ENCODE measurements around the gene KBTBD13.

Gene KBTBD13

DNA sequence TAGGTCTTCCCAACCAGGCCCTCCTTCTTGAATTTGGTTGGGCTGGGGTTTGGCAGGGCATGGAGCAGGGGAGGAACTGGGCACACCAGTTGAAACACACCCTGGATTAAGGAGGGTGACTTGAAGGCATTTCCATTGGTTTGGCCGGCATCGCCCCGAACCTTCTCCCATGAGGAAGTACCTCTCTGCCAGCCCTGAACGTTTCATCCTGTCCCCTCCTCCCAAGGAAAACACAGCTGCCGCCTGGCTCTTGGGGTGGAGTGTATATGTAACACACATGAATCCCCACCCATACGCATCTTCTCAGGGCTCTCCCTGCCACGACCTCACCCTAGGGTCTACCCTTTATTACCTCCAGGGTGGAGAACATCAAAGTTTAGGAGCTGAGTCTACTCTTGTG is 23.9 kb downstream of the KBTBD13 start:
- Mint-ChIP-seq H3K4me3 (no peak overlapping the region), H3K27ac (no peak overlapping the region), H3K27me3 (no peaks in the 10 kb centered on the region), H3K4me1 (peaks cover 6% of the 10 kb centered on the region), H3K9me3 (no peaks in the 10 kb centered on the region)
- DNase-seq (no peak), ATAC-seq (no peak)

DNA sequence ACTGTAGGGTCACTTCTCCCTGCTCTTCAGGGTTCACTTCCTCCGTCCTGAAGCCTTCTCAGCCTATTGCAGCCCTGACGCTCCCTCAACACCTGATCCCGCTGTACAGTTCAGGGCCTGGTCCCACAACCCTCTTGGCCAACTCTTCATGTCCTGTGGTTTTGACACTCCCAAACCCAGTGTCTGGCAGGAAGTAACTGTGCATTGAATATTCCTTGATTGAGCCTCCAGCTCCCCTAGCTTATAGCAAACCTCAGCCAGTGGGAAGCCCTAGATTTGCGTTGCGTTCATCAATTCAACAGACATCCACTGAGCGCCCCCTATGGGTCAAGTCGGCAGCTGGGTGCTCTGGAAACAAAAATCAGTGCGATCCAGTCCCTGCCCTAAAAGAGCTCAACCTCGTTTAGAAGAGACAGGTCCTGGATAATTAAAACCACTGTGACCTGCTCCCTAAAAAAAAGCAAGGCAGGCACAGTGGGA is 24.9 kb downstream of the KBTBD13 start:
- ATAC-seq: no peak
- Mint-ChIP-seq H3K4me1 (peaks cover 12% of the 10 kb centered on the region), H3K4me3 (no peak overlapping the region), H3K27me3 (no peaks in the 10 kb centered on the region), H3K27ac (no peak overlapping the region), H3K9me3 (no peaks in the 10 kb centered on the region)
- DNase-seq: peak; percentile 37 to 44

DNA sequence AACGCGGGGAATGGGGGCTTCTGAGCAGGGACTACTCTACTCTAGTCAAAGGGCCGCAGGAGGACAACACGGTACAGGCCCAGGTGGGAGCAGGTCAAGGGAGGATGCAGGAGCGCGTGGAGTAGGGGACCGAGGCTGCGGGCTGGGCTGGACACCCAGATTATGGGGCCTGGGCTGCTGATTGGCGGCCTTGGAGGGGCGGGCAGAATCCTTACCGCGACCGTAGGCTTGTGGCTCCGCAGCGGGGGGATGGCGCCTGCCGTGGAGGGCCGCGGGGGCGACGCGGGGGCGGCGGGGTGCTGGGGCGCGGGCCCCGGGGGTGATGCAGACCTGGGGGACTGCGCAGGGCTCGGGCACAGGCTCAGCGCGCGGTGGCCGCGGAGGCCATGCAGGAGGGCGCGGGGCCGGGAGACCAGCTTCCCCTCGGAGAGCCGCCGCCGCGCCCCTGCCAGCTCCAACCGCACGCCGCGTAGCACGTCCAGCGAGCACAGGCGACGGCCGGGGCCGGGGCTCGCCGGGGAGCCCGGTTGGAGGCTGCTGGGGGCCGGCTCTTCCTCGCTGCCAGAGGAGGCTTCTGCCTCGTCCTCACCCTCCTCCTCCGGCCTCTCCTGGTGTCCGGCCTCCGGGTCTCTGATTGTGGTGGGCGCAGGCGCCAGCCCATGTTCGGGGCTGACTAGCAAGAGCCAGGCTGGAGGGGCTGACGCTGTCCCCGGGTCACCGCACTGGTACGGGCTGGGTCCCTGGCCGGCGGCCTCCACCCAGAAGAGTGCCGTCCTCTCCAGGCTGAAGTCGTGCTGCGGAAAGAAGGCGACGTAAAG is 25.6 kb downstream of the KBTBD13 start:
- Mint-ChIP-seq H3K4me1 (peaks cover 12% of the 10 kb centered on the region), H3K27me3 (no peaks in the 10 kb centered on the region), H3K9me3 (no peaks in the 10 kb centered on the region), H3K4me3 (no peak overlapping the region), H3K27ac (no peak overlapping the region)
- ATAC-seq (peak; percentile 80), DNase-seq (no peak)

DNA sequence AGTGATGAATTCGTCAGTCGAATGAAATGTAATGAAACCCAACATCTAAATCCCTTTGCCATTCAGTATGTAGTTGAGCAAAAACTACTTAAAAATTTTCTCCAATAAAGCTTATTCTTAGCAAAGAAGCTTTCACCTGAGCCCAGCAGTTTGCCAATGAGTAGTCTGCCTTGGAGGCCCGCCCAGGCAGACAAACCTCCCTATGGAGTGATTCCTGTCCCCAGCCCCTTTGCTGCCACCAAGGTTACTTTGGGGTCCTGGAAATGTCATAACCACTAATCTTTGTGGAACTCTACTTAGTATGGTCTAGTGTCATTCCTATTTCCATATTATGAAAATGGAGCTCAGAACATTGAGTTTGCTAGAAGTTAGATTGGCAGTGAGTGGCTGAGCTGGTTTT is 26.4 kb downstream of the KBTBD13 start:
- Mint-ChIP-seq H3K4me1 (peaks cover 12% of the 10 kb centered on the region), H3K9me3 (no peaks in the 10 kb centered on the region), H3K27me3 (no peaks in the 10 kb centered on the region), H3K27ac (peak overlapping the region in 1 of 2 donors; percentile 33), H3K4me3 (no peak overlapping the region)
- DNase-seq (no peak), ATAC-seq (no peak)

DNA sequence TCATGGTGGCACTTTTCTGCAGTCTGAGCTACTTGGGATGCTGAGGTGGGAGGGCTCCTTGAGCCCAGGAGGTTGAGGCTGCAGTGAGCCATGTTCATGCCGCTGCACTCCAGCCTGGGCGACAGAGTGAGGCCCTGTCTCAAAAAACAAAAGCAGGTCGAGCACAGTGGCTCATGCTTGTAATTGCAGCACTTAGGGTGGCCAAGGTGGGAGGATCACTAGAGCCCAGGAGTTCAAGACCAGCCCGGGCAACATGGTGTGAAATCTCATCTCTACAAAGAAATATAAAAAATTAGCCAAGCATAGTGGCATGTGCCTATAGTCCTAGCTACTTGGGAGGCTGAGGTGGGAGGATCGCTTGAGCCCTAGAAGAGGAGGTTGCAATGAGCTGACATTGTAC is 28.5 kb downstream of the KBTBD13 start:
- Mint-ChIP-seq H3K27ac (no peak overlapping the region), H3K9me3 (no peaks in the 10 kb centered on the region), H3K4me3 (no peak overlapping the region), H3K4me1 (peaks cover 12% of the 10 kb centered on the region), H3K27me3 (no peaks in the 10 kb centered on the region)
- DNase-seq (no peak), ATAC-seq (no peak)

DNA sequence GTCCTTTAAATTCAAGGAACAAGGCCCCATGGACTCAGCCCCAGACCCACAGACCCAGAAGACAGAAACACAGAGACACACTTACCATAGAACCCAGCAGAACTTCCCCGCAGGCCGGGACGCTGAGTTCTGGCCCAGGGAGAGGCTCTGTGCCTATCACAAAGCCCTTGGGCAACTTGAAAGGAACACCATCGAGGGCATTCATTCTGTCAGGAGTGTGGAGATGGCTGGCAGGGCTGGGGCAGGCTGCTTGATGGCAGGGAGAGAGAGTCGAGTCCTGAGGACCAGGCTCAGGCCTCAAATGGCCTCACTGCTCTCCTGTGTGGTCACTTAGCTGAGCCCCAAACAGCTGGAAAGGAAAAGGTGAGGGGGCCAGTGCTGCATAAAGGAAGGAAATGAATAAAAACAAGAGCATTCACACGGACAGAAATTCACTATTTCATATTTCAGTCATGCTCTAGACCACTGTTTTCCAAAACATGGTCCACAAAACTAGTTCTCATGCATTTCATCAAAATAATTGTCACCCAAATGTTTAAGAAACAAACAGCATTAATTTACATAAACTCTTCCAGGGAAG is 29.6 kb downstream of the KBTBD13 start:
- ATAC-seq: no peak
- peaks cover 12% of the 10 kb centered on the region for H3K4me1 Mint-ChIP-seq

DNA sequence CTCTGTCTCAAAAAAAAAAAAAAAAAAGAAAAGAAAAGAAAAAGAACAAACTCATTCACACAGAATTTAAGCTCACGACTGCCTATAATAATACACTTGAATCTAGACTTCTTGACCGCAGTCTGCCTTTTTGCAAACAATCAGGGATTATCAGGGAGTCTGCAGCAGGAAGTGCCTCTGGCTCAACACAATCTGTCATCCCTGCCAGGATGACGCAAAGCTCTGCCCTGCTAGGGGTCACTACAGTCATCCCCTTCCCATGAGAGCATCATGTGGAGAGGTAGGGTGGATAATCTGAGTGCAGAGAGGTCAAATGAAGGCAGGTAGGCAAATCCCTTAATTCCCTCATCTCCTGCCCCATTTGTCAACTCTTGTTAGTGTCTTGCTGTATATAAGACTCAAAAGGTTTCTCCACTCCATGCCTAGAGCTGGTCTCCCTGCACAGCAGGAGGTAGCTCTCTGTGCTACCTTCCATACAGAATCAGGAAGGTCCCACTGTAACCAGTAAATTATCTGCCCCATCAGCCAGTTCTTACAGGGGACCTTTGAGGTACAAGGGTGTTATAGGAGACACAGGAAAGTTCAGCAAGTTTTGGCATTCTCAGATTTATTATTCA is 34.2 kb downstream of the KBTBD13 start:
- Mint-ChIP-seq H3K27ac (peak overlapping the region in 1 of 2 donors; percentile 61), H3K9me3 (no peaks in the 10 kb centered on the region)
- no peak for DNase-seq

More for the DNA sequence above, 29.6 kb downstream of the KBTBD13 start:
- H3K9me3 Mint-ChIP-seq: no peaks in the 10 kb centered on the region
- H3K4me3 Mint-ChIP-seq: peak overlapping the region in 1 of 2 donors; percentile 24
- peak overlapping the region in 1 of 2 donors; percentile 72 for H3K27ac Mint-ChIP-seq
- no peaks in the 10 kb centered on the region for H3K27me3 Mint-ChIP-seq
- DNase-seq: no peak

DNA sequence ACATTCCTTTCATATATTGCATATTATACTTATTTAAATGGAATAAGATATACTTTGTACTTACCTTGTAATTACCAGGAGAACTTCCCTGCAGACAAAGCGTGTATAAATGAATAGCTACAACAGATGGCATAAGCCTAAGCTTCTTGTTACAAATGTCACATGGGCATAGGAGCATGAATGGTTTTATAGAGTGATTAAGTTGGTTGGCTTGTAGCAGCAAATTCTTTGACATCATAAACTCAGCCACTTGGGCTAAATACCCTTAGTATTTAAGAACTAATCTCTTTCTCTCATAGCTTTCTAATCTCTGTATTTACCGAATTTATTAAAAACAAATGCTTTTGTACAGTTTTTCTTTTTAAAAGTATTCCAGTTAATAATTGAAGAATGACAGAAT is 38.5 kb downstream of the KBTBD13 start, which contains the start of gene UBAP1L:
Gene UBAP1L, minus strand, starts transcription at position 115 of the 400 bp plus-strand sequence. CDS start 8,985 bp downstream, outside the sequence.
- no peak for ATAC-seq
- Mint-ChIP-seq H3K27me3 (no peaks in the 10 kb centered on the region), H3K4me1 (no peaks in the 10 kb centered on the region), H3K9me3 (no peaks in the 10 kb centered on the region), H3K27ac (no peak within 1 kb of the TSS), H3K4me3 (no peak within 1 kb of the TSS)
- DNase-seq: no peak

More for the DNA sequence above, 34.2 kb downstream of the KBTBD13 start:
- Mint-ChIP-seq H3K27me3 (no peaks in the 10 kb centered on the region), H3K4me1 (peaks cover 6% of the 10 kb centered on the region), H3K4me3 (no peak overlapping the region)
- no peak for ATAC-seq

DNA sequence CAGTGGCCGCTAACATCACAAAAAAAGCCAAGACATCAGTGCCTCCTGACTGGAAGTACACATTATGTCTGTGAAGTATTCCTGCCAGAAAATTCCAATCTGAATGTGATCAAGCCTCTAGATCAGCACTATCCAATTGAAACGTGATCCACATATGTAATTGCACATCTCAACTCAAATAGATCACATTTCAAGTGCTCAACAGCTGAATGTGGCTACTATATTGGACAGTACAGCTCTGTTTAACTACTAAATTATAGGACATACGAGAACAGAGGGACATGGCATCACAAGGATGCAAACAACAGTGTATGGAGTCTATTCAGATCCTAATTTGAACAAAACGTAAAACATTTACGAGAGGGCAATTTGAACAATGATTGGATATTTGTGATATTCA is 39.0 kb downstream of the KBTBD13 start:
- no peak overlapping the region for H3K27ac Mint-ChIP-seq

More for the DNA sequence above, 39.0 kb downstream of the KBTBD13 start:
- no peaks in the 10 kb centered on the region for H3K27me3 Mint-ChIP-seq
- no peaks in the 10 kb centered on the region for H3K4me1 Mint-ChIP-seq
- no peaks in the 10 kb centered on the region for H3K9me3 Mint-ChIP-seq
- ATAC-seq: no peak
- no peak for DNase-seq
- H3K4me3 Mint-ChIP-seq: no peak overlapping the region
